Skin of body (tissue), 2 donors: ENCODE results near the gene RAD51B. TPM values are rescaled to one million over a fixed set of nuclear protein-coding genes. Genes with fewer than 3 reads are reported as not detected.
"Not testable (repeated sequence)": the region's sequence is repeated elsewhere in the genome, so short reads cannot be mapped to it uniquely, and the experiment has no call there.

Experiments
- DNase-seq: peaks from one replicate; lab custom pipeline; 2025; lab: John Stamatoyannopoulos, UW
- total RNA-seq: library from RNA; depleted of rRNA; stranded (reverse); fragments of >200 nt; gene quantifications from one replicate; pipeline ENCODE4 v1.2.3, GENCODE V29; 2014

The RAD51B gene
- total RNA-seq, 1 donor from 2014 or later: 35.1 TPM

- no peak for DNase-seq
These were observed 427.2 kb downstream of the RAD51B start for GRCh38 chr14:68246786-68247105.

DNA sequence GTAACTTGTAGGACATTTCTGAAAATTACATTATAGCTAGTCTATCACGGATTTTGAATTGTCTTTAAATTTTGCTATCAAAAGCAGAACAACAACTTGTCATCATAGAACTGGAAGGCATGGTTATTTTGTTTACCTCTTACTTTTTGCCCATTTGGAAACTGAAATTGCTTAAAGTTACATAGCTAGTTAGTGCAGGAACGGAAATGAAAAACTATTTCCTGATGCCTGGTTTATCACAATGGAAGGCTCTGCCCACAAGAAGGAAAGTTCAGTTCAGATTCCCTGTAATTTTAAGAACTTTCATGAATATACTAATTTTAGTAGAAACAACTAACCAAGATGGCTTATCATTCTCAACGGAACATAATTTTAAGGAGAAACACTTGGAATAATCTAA, 427.7 kb downstream of the RAD51B start:
- DNase-seq: no peak

- no peak for DNase-seq
These were observed 428.2 kb downstream of the RAD51B start for GRCh38 chr14:68247676-68248268.

DNA sequence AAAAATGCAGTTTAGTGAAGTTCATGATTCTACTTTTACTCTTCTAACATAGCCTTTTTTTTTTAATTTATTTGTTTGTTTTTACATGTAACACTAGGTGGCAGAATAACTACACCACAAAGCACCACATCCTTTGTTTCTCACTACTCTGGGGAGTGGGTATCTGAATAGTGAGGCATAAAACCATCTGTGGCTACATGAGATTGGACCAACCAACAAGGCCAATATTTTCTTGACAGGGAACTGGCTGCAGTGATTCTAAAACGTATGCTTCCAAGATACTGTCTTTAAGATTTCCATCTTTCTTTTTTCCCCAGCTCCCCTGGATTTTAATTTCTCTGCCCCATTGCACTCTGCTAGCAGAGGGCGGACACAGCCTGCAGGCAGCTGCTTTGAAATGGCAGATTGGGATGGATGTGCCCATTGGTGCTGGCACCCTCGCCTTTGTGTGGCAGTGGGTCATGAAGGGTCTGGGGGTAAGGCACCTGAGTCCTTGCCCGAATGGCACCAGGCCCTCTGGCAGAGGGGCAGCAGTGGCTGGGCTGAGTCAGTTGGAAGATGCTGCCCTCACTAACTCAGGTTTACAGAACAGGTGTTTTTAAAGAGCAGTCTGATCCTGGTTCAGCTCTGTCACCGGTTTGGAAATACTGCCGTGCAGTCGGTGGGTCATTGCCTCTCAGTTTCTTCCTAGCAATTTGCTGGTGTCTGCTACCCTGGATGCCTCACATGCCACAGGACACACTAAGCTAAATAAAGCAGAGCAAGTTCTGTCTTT, 429.1 kb downstream of the RAD51B start:
- peak; percentile 95 for DNase-seq

GRCh38 chr14:68249661-68250451, 430.3 kb downstream of the RAD51B start:
- peak; percentile 96 for DNase-seq

- DNase-seq: no peak
These were observed 431.6 kb downstream of the RAD51B start for GRCh38 chr14:68250927-68251768.

DNA sequence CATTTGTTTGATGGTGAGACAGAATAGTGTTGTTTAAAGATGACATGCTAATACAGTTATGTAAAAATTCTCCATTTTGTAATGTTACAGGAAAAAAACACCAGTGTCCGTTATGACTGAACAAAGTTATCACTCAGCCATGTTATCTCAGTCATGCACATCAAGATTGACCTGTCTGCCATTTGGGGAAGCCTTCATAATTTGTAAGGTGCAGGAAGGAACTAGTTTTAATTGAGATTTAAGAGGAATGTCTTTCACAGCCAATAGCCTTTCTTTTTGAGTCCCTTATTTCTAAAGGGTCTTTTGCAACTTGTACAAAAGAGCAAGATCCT, 432.2 kb downstream of the RAD51B start:
- no peak for DNase-seq

DNA sequence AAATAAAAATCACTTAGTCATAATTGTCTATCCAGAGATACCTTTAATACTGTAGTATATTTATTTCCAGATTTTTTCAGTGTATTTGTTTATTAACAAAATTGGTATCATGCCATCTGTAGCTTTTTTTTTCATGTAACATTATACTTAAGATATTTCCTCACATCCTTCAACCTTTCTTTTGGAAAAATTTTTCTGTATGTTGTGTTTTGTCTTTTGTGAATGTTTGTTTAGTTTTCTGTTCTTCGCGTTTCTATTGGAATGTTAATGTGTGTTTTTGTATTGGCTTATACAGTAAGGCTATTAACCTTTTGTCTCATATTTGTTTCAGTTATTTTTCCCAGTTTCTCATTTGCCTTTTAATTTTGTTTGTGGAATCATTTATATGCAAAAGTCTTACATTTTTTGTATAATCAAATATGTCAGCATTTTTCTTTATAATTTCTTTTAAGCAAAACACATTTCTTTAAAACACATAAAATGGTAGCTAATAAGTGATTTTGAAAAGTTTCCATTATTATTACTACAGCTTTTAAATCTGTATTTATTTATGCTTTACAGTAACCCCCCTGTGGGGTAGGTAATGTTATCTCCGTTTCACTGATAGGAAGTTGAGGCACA, 433.7 kb downstream of the RAD51B start:
- DNase-seq: no peak

DNA sequence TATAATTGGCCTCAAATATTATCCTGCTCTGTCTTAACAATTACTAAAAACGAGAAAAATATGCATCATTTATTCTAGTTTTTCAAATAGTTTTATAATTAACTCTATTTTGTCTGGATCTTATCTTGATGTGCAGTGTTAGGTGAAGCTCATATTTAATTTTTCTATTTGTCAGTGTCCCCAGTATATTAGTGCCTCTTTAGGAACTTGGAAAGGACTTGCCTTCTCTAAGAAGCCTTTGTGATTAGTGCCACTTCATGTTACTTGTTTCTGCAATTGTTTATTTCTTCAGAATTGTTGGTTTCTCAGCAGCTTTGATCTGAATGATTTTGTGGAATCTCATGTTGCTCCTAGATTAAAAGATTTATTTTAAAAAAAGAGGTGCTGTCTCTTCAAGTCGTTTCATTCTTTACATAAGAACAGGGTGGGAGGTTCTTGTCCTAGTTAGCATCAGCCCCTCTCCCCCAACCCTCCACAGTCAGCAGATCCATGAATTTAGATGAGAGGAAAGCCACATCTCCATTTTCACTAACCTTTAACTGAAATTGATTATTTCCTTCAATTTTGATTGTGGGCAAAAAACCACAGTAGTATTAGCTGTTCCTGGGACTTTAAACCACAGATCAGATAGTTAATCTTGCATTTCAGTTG, 434.4 kb downstream of the RAD51B start:
- no peak for DNase-seq

- no peak for DNase-seq
These were observed 435.3 kb downstream of the RAD51B start for GRCh38 chr14:68254669-68255527.

DNA sequence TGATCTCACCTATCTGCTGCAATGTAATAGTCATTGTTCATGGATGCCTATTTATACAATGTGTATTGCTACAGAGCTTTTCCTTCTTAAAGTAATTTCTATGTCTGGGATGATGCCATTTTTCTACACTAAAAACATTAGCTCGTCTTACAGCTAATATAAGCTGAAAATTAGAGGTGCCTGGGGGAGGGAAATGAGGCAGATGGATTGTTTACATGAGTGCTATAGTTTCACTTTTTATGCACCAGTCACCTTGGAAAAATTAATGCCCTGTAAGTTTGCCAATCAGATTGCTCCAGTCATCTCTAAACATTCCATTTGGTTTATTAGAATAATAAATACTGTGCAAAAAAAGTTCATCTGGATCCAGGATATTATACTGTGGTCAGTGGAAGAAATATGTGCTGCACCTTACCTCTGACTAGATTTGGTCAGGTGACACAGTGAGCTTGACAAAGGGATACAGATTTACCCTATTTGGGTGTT, 436.2 kb downstream of the RAD51B start:
- no peak for DNase-seq

DNA sequence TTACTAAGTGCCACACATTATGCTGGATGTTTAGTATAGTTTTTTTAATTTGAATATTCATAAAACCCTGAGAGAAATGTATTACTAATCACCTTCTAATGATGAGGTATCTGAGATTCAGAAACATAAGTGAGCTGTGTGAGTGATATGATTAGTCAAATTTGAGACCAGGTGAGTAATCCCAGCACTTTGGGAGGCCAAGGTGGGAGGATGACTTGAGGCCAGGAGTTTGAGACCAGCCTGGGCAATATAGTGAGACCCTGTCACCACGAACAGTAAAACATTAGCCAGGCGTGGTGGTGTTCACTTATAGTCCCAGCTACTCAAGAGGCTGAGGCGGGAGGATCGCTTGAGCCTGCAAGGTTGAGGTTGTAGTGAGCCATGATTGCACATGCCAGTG, 438.4 kb downstream of the RAD51B start:
- DNase-seq: no peak

- not testable (repeated sequence) for DNase-seq
These were observed 439.4 kb downstream of the RAD51B start for GRCh38 chr14:68258995-68259394.

DNA sequence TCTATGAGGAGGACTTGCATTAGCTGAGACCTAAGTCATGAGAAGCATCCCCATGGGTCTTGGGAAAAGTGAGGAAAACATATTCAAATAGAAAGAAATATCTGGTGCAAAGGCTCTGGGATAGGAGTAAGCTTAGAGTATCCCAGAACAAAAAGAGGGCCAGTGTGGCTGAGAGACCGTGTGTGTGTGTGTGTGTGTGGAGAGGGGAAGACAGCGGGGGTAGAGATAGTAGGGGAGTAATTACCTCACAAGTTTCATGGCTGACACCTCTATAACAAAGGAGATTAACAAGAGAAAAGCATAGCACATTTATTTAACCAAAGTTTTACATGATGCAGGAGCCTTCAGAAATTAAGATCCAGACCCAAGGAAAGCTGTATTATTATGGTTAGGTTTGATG, 440.5 kb downstream of the RAD51B start:
- DNase-seq: no peak

GRCh38 chr14:68261092-68261842, 441.7 kb downstream of the RAD51B start:
- DNase-seq: no peak

- DNase-seq: no peak
These were observed 443.0 kb downstream of the RAD51B start for GRCh38 chr14:68262567-68262966.

DNA sequence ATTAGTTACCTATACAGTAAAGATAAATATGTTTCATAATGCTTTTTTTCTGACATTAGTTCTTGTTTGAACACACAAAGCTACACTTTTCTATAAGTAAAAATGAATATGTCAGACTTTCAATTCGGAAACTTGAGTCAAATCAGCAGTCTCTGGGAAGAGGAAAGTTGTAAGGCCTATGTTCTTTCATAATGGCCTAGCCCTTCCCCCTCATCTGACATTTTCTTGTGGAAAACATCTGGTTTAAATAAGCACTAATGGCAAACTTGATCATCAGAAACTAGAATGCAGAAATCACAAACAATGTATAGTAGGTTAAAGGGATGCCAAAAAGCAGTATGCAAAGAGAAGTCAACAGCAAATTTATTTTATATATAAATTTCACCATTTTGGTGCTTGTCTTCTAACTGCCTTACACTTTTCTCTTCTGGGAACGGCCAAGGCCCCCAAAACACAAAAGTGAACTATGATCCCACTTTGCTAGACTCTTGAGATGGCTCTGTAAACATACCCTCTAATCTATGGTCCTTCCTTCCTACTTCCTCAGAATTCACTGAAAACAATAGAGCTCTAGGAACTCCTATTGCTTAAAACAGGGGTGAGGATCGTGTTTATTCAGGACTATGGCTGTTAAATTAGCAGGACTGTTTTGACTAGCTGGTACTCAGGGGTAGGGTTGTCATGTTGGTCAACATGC, 444.1 kb downstream of the RAD51B start:
- DNase-seq: peak; percentile 91

DNA sequence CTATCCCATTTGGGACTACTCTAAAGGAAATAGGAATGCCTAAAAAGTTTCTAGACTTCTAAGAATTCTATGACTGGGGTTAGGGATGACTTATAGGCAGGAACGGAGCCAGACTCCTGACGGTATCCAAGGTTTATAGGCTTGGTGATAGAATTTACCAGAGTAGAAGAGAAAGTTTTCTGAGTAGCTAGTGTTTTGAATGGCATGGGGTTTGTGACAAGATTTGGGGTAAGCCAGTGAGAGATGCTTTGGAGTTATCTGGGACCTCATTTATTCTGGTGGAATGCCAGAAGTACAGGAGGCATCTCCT, 444.6 kb downstream of the RAD51B start:
- DNase-seq: no peak
